GM21515 (cell line): Measurements from ENCODE around the gene KRTAP9-6.
"Not testable (repeated sequence)": the region's sequence is repeated elsewhere in the genome, so short reads cannot be mapped to it uniquely, and the experiment has no call there.

ENCODE experiments used
- ATAC-seq: cut with Tn5 transposase; IDR thresholded peaks from one replicate; pipeline ENCODE4 v1.9.1; 2021; ENCODE audit not compliant: unreplicated experiment

KRTAP9-6 gene

GRCh38 chr17:41265078-41265477 lies at the start of gene KRTAP9-6:
KRTAP9-6 (plus strand) TSS chr17:41265378; CDS start chr17:41265378, 0 bp downstream.
- ATAC-seq = no peak

GRCh38 chr17:41215681-41216080 lies 49.5 kb upstream of the KRTAP9-6 start:
- ATAC-seq = no peak

GRCh38 chr17:41223821-41224220 lies 41.4 kb upstream of the KRTAP9-6 start:
- ATAC-seq = no peak

- ATAC-seq = no peak
Observed at GRCh38 chr17:41226051-41226450, 39.1 kb upstream of the KRTAP9-6 start.

GRCh38 chr17:41226598-41227095 lies 38.5 kb upstream of the KRTAP9-6 start, which contains the start of gene KRTAP9-2:
KRTAP9-2 (plus strand) TSS chr17:41226648; CDS start chr17:41226655, 7 bp downstream.
- ATAC-seq = not testable (repeated sequence)

GRCh38 chr17:41230094-41230493 lies 35.1 kb upstream of the KRTAP9-6 start:
- ATAC-seq = no peak

- ATAC-seq = no peak
Observed at GRCh38 chr17:41231731-41232130, 33.4 kb upstream of the KRTAP9-6 start.

GRCh38 chr17:41232399-41233105 lies 32.6 kb upstream of the KRTAP9-6 start, which contains the start of gene KRTAP9-3:
KRTAP9-3 (plus strand) TSS chr17:41232449; CDS start chr17:41232502, 53 bp downstream.
- ATAC-seq = not testable (repeated sequence)

GRCh38 chr17:41237116-41237515 lies 28.1 kb upstream of the KRTAP9-6 start:
- ATAC-seq = not testable (repeated sequence)

GRCh38 chr17:41237949-41238437 lies 27.2 kb upstream of the KRTAP9-6 start, which contains the start of gene KRTAP9-8:
KRTAP9-8 (plus strand) TSS chr17:41237999; CDS start chr17:41238052, 53 bp downstream.
- not testable (repeated sequence) for ATAC-seq

- not testable (repeated sequence) for ATAC-seq
Observed at GRCh38 chr17:41246995-41247787, 18.0 kb upstream of the KRTAP9-6 start.

GRCh38 chr17:41249637-41250240 lies 15.4 kb upstream of the KRTAP9-6 start, which contains the start of gene KRTAP9-4:
KRTAP9-4 (plus strand) TSS chr17:41249687; CDS start chr17:41249721, 34 bp downstream.
- ATAC-seq = not testable (repeated sequence)

- no peak for ATAC-seq
Observed at GRCh38 chr17:41251261-41251660, 13.9 kb upstream of the KRTAP9-6 start.

- no peak for ATAC-seq
Observed at GRCh38 chr17:41254861-41255260, 10.3 kb upstream of the KRTAP9-6 start.

- ATAC-seq = not testable (repeated sequence)
Observed at GRCh38 chr17:41255381-41256290, 9.5 kb upstream of the KRTAP9-6 start, which contains the start of gene KRTAP9-9. KRTAP9-9 (plus strand) TSS chr17:41255384.

- ATAC-seq = no peak
Observed at GRCh38 chr17:41256291-41256685, 8.9 kb upstream of the KRTAP9-6 start.

GRCh38 chr17:41258406-41258805 lies 6.8 kb upstream of the KRTAP9-6 start:
- ATAC-seq = no peak

GRCh38 chr17:41263212-41263611 lies 2.0 kb upstream of the KRTAP9-6 start:
- ATAC-seq = no peak

- no peak for ATAC-seq
Observed at GRCh38 chr17:41264599-41264998, 579 bp upstream of the KRTAP9-6 start.

- ATAC-seq = no peak
Observed at GRCh38 chr17:41267711-41268110, 2.5 kb downstream of the KRTAP9-6 start.
